Measurements from ENCODE around the gene KCNT1.

The KCNT1 gene

DNA sequence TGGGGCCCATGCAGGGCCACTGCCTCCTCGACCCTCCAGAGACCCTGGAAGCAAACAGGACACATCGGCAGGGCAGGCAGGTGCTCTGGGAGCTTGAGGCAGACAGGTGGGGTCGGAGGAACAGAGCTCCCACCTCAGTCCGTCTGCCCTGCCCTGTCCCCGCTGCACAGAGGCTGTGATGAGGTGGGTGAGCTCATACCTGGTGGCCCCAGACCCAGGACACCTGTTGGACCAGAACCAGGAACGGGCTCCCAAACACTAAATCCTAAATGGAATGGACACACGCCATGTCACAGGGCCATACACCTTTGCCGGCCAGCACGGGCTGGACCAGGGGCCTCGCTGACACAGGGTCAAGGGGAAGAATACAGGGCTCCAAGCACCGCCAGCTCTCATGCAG lies 8.2 kb upstream of the KCNT1 start:
- H3K4me3 ChIP-seq (ENCODE audit: low read depth, low read length): no peak overlapping the region
- TF ChIP-seq, protein P1, sequence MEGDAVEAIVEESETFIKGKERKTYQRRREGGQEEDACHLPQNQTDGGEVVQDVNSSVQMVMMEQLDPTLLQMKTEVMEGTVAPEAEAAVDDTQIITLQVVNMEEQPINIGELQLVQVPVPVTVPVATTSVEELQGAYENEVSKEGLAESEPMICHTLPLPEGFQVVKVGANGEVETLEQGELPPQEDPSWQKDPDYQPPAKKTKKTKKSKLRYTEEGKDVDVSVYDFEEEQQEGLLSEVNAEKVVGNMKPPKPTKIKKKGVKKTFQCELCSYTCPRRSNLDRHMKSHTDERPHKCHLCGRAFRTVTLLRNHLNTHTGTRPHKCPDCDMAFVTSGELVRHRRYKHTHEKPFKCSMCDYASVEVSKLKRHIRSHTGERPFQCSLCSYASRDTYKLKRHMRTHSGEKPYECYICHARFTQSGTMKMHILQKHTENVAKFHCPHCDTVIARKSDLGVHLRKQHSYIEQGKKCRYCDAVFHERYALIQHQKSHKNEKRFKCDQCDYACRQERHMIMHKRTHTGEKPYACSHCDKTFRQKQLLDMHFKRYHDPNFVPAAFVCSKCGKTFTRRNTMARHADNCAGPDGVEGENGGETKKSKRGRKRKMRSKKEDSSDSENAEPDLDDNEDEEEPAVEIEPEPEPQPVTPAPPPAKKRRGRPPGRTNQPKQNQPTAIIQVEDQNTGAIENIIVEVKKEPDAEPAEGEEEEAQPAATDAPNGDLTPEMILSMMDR (IDR thresholded peaks at IDR 0.05; ENCODE audit: low read depth, low read length): no peak

DNA sequence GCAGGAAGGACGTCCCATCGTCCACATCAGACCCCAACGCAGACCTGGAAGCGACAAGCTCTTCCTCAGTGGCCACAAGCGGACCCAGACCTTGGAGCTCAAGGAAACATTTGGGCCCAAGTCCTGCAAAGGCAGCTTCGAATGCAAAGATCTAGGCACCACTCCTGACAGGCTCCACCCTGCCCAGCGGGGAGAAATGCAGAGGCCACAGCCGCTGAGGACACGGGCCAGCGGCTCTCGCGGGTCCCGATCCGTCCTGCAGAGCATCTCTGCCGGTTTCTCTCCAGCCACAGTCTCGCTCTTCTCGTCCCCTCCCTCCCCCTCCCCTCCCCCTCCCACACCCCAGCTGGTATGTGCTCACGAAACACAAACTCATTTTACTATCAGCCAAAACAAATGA lies 7.6 kb upstream of the KCNT1 start:
- no peak overlapping the region for H3K4me3 ChIP-seq (ENCODE audit: low read depth, low read length)
- TF ChIP-seq, protein P1 (IDR thresholded peaks at IDR 0.05; ENCODE audit: low read depth, low read length): no peak

DNA sequence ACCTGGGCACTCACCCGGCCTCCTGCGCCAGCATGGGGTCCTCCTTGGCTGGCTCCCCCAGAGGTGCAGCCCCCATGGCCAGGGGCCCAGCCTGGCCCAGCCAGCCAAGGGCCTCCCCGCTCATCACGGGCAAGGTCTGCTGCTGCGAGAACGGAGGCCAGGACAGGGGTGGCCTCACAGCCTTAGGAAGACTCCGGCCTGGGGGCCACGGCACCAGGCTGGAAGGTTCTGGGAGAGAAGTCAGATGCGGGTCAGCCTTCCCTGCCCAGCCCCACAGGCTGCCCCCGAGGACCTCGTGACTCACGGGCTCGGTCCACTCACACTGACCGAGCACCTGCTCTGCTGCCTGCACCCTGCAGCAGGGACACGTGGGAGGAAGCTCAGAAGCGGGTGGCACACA lies 6.9 kb upstream of the KCNT1 start:
- TF ChIP-seq, protein P1 (IDR thresholded peaks at IDR 0.05; ENCODE audit: low read depth, low read length): no peak
- no peak overlapping the region for H3K4me3 ChIP-seq (ENCODE audit: low read depth, low read length)

DNA sequence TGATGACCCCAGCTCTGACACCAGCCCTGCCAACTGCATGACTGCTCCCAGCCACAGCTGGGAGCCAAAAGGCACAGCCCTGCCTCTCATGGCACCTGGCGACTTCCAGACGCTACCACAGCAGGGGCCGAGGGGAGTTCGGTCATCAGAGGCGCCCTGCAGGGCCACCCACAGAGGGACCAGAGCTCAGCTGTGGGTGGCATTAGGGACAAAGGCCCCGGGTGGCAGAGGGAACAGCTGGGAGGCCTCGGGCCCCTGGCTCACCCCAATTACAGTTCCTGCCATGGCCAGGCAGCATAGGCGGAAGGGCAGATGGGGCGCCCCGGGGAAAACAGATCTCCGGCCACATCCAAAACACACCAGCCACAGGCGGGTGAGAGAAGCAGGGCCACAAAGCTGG lies 6.3 kb upstream of the KCNT1 start:
- no peak overlapping the region for H3K4me3 ChIP-seq (ENCODE audit: low read depth, low read length)
- TF ChIP-seq, protein P1 (IDR thresholded peaks at IDR 0.05; ENCODE audit: low read depth, low read length): no peak

DNA sequence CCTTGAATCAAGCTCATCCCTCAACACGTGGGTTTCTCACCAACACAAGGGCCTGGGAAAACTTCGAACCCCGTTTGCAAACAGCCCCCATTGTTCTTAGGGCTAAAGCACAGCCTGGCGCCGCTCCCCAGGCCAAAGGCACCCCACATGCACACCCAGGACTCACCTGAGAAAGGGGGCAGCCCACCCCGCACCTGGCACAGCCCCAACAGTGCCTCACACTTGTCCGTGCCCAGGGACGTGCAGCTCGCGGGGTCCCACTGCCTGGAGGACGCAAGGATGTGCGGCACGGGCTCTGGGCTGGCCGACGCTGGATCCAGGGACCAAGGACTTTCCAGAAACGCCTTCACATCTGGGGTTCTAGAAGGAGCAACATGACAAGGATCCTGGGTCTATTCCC lies 5.5 kb upstream of the KCNT1 start:
- TF ChIP-seq, protein P1 (IDR thresholded peaks at IDR 0.05; ENCODE audit: low read depth, low read length): no peak

DNA sequence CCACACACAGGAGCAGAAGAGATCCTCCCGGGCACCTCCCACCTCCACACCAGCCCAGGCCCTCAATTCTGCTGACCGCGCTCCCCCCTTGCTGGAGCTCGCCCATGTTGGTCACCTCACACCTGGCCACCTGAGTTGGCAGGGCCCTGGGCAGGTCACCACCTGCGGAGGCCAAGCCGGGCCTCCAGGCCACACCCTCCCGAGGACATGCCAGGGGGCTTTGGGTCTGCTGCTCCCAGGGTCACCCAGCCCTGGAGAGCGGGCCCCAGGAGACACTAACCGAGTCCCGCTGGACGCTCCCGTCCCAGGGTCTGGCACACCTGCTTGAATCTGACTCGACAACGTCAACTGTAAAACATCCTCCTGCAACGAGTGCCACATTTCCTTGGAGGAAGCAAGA lies 4.8 kb upstream of the KCNT1 start:
- H3K4me3 ChIP-seq (ENCODE audit: low read depth, low read length): no peak overlapping the region
- TF ChIP-seq, protein P1 (IDR thresholded peaks at IDR 0.05; ENCODE audit: low read depth, low read length): no peak

More for the DNA sequence above, 5.5 kb upstream of the KCNT1 start:
- H3K4me3 ChIP-seq (ENCODE audit: low read depth, low read length): no peak overlapping the region

DNA sequence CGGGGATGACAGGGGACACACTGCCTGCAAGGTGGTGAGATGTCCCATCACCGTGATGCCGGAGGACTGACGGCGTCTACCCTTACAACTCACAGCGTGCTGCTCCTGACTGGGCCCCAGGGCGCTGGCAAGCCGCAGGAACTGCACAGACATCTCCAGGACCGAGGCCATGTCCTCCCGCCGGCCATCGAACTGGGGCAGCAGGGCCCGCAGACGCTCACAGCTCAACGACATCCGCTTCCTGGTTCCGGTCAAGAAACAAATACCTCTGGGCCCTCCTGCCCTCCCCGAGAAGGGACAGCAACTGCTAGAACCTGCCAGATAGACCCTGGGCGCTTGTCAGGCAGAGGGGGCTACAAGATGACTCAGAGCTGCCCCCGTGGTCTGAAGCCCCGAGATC lies 3.7 kb upstream of the KCNT1 start:
- H3K4me3 ChIP-seq (ENCODE audit: low read depth, low read length): no peak overlapping the region
- TF ChIP-seq, protein P1 (IDR thresholded peaks at IDR 0.05; ENCODE audit: low read depth, low read length): no peak

All from WI38 (cell line).